Fibroblast of mammary gland (primary cell): Measurements from ENCODE around the gene MAK.
"Not testable (repeated sequence)": the region's sequence is repeated elsewhere in the genome, so short reads cannot be mapped to it uniquely, and the experiment has no call there.

ENCODE experiments used
- DNase-seq: peaks from one replicate; pipeline ENCODE4 v3.0.0-alpha.2; 2010; ENCODE audit warnings: low read depth
- H3K4me3 ChIP-seq: 2 replicates; pipeline ENCODE4 v1.5.1; 2011; ENCODE audit warnings: low read depth, mild to moderate bottlenecking, low read length, moderate library complexity; ENCODE audit not compliant: control insufficient read depth
- CTCF ChIP-seq: conservative IDR thresholded peaks from 2 replicates; pipeline ENCODE4 v1.5.1; 2011; ENCODE audit warnings: low read depth, low read length, inconsistent platforms; ENCODE audit not compliant: control insufficient read depth, insufficient read depth

Gene MAK

GRCh38 chr6:10831609-10832008 lies 6.7 kb downstream of the MAK start:
- no peak for TF ChIP-seq CTCF
- H3K4me3 ChIP-seq, result no peak overlapping the region
- DNase-seq, result no peak

- no peak overlapping the region for H3K4me3 ChIP-seq
- DNase-seq, result no peak
- no peak for TF ChIP-seq CTCF
Observed at GRCh38 chr6:10824819-10825218, 13.5 kb downstream of the MAK start.

- TF ChIP-seq CTCF, result no peak
- H3K4me3 ChIP-seq, result no peak overlapping the region
Observed at GRCh38 chr6:10824297-10824696, 14.0 kb downstream of the MAK start.

DNA sequence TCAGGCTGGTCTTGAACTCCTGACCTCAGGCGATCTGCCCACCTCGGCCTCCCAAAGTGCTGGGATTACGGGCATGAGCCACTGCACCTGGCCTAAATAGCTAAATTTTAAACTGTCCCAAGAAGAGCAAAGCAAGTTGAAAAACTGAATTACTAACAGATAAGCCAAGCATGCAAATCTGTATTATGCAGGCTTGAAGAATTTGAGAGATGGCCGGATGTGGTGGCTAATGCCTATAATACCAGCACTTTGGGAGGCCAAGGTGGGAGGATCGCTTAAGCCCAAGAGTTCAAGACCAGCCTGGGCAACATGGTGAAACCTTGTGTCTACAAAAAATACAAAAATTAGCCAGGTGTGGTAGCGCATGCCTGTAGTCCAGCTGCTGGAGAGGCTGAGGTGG lies 24.2 kb downstream of the MAK start:
- not testable (repeated sequence) for DNase-seq, H3K4me3 ChIP-seq

More at GRCh38 chr6:10824297-10824696, 14.0 kb downstream of the MAK start:
- DNase-seq, result no peak

- TF ChIP-seq CTCF, result no peak
- no peak for DNase-seq
- no peak overlapping the region for H3K4me3 ChIP-seq
Observed at GRCh38 chr6:10809098-10809497, 29.2 kb downstream of the MAK start.

- no peak for DNase-seq
- H3K4me3 ChIP-seq, result no peak overlapping the region
- TF ChIP-seq CTCF, result no peak
Observed at GRCh38 chr6:10808376-10808775, 30.0 kb downstream of the MAK start.

DNA sequence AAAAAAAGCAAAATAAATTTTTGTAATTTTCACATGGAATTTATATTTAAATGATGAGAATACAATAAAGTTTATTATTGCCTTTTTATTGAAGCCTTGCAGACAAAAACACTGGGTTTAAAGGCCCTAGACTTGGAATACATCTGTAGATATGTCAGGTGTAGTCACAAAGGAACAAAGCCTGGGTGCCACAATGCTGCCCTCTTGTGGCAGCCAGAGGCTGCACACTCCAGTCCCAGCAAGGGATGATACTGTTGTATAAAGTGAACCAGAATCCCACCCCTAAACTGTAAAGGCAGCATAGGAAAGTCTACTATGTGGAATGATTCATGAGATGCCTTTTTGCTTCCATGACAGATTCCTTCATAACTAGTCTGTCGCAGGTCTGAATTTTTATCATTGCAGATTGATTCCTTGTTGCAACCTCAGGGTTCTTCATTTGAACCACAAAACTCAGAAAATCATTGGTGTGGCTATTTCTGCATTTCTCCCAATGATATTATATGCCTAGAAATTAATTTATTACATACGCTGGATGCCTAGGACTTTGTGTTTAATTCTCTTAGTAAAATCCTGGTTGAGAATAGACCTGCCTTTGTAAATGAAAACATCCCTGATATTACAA lies 37.0 kb downstream of the MAK start:
- DNase-seq, result peak; percentile 57
- TF ChIP-seq CTCF, result peak; percentile 100
- no peak overlapping the region for H3K4me3 ChIP-seq
